ENCODE measurements around the gene PHF21B.

GRCh38 chr22:44947846-44948245 is 62.0 kb downstream of the PHF21B start:
- TF ChIP-seq, protein P1, sequence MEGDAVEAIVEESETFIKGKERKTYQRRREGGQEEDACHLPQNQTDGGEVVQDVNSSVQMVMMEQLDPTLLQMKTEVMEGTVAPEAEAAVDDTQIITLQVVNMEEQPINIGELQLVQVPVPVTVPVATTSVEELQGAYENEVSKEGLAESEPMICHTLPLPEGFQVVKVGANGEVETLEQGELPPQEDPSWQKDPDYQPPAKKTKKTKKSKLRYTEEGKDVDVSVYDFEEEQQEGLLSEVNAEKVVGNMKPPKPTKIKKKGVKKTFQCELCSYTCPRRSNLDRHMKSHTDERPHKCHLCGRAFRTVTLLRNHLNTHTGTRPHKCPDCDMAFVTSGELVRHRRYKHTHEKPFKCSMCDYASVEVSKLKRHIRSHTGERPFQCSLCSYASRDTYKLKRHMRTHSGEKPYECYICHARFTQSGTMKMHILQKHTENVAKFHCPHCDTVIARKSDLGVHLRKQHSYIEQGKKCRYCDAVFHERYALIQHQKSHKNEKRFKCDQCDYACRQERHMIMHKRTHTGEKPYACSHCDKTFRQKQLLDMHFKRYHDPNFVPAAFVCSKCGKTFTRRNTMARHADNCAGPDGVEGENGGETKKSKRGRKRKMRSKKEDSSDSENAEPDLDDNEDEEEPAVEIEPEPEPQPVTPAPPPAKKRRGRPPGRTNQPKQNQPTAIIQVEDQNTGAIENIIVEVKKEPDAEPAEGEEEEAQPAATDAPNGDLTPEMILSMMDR (IDR thresholded peaks at IDR 0.05): no peak
- TF ChIP-seq EZH2 (IDR thresholded peaks at IDR 0.05): no peak
- TF ChIP-seq EZH2phosphoT487 (IDR thresholded peaks at IDR 0.05): no peak

Measured in neural progenitor cell (in vitro differentiated cells).